Measurements from ENCODE around the gene ADCY9.

ADCY9 gene

GRCh38 chr16:4152267-4152666 is 36.0 kb upstream of the ADCY9 start:
- no peak overlapping the region for H3K4me2 ChIP-seq (ENCODE audit: low read depth, low read length, poor library complexity, severe bottlenecking)
- no peaks in the 10 kb centered on the region for H3F3A ChIP-seq (ENCODE audit: insufficient read depth)
- H3K27ac ChIP-seq (ENCODE audit: low read depth, low read length): no peak overlapping the region
- H3K9me3 ChIP-seq (ENCODE audit: insufficient read depth, low read length): no peaks in the 10 kb centered on the region
- H3K9me2 ChIP-seq (replicated peaks; ENCODE audit: insufficient read depth, low read length): no peaks in the 10 kb centered on the region
- no peaks in the 10 kb centered on the region for H3K79me2 ChIP-seq (ENCODE audit: insufficient read depth, low read length)
- H3K36me3 ChIP-seq (ENCODE audit: low read length): no peaks in the 10 kb centered on the region
- TF ChIP-seq EZH2phosphoT487 (conservative IDR thresholded peaks at IDR 0.05; ENCODE audit: low read length) (no peak), CTCF (IDR thresholded peaks at IDR 0.05; ENCODE audit: insufficient read depth, low read length, poor library complexity, severe bottlenecking) (no peak)
- H3K4me3 ChIP-seq (ENCODE audit: insufficient read depth, low read length, poor library complexity, severe bottlenecking): no peak overlapping the region
- H4K20me1 ChIP-seq (ENCODE audit: low read depth, low read length): no peaks in the 10 kb centered on the region
- H3K27me3 ChIP-seq (ENCODE audit: low read length): no peaks in the 10 kb centered on the region
- no peak overlapping the region for H2AFZ ChIP-seq (ENCODE audit: low read depth, low read length, severe bottlenecking)
- H3K9ac ChIP-seq (ENCODE audit: low read length): no peak overlapping the region

GRCh38 chr16:4147236-4147635 is 31.0 kb upstream of the ADCY9 start:
- H4K20me1 ChIP-seq (ENCODE audit: low read depth, low read length): no peaks in the 10 kb centered on the region
- no peaks in the 10 kb centered on the region for H3K9me3 ChIP-seq (ENCODE audit: insufficient read depth, low read length)
- no peaks in the 10 kb centered on the region for H3F3A ChIP-seq (ENCODE audit: insufficient read depth)
- H3K27me3 ChIP-seq (ENCODE audit: low read length): no peaks in the 10 kb centered on the region
- H3K4me2 ChIP-seq (ENCODE audit: low read depth, low read length, poor library complexity, severe bottlenecking): no peak overlapping the region
- H2AFZ ChIP-seq (ENCODE audit: low read depth, low read length, severe bottlenecking): no peak overlapping the region
- H3K36me3 ChIP-seq (ENCODE audit: low read length): no peaks in the 10 kb centered on the region
- TF ChIP-seq CTCF (IDR thresholded peaks at IDR 0.05; ENCODE audit: insufficient read depth, low read length, poor library complexity, severe bottlenecking) (no peak), EZH2phosphoT487 (conservative IDR thresholded peaks at IDR 0.05; ENCODE audit: low read length) (no peak)
- no peaks in the 10 kb centered on the region for H3K9me2 ChIP-seq (replicated peaks; ENCODE audit: insufficient read depth, low read length)
- H3K4me3 ChIP-seq (ENCODE audit: insufficient read depth, low read length, poor library complexity, severe bottlenecking): no peak overlapping the region
- no peak overlapping the region for H3K27ac ChIP-seq (ENCODE audit: low read depth, low read length)
- no peak overlapping the region for H3K9ac ChIP-seq (ENCODE audit: low read length)
- no peaks in the 10 kb centered on the region for H3K79me2 ChIP-seq (ENCODE audit: insufficient read depth, low read length)

- Histone ChIP-seq H3K9ac (ENCODE audit: low read length) (no peak overlapping the region), H3F3A (ENCODE audit: insufficient read depth) (no peaks in the 10 kb centered on the region), H2AFZ (ENCODE audit: low read depth, low read length, severe bottlenecking) (no peak overlapping the region), H3K9me2 (replicated peaks; ENCODE audit: insufficient read depth, low read length) (no peaks in the 10 kb centered on the region), H3K9me3 (ENCODE audit: insufficient read depth, low read length) (no peaks in the 10 kb centered on the region), H3K36me3 (ENCODE audit: low read length) (no peaks in the 10 kb centered on the region), H3K4me3 (ENCODE audit: insufficient read depth, low read length, poor library complexity, severe bottlenecking) (no peak overlapping the region), H4K20me1 (ENCODE audit: low read depth, low read length) (no peaks in the 10 kb centered on the region), H3K4me2 (ENCODE audit: low read depth, low read length, poor library complexity, severe bottlenecking) (no peak overlapping the region), H3K27ac (ENCODE audit: low read depth, low read length) (no peak overlapping the region), H3K27me3 (ENCODE audit: low read length) (no peaks in the 10 kb centered on the region), H3K79me2 (ENCODE audit: insufficient read depth, low read length) (no peaks in the 10 kb centered on the region)
- TF ChIP-seq EZH2phosphoT487 (conservative IDR thresholded peaks at IDR 0.05; ENCODE audit: low read length): no peak
- TF ChIP-seq CTCF (IDR thresholded peaks at IDR 0.05; ENCODE audit: insufficient read depth, low read length, poor library complexity, severe bottlenecking): no peak
Measured at GRCh38 chr16:4142268-4142667, 26.0 kb upstream of the ADCY9 start.

Measured in SU-DHL-6 (cell line).